Measurements from ENCODE around the gene MED10.
"Not testable (repeated sequence)": the region's sequence is repeated elsewhere in the genome, so short reads cannot be mapped to it uniquely, and the experiment has no call there.

DNA sequence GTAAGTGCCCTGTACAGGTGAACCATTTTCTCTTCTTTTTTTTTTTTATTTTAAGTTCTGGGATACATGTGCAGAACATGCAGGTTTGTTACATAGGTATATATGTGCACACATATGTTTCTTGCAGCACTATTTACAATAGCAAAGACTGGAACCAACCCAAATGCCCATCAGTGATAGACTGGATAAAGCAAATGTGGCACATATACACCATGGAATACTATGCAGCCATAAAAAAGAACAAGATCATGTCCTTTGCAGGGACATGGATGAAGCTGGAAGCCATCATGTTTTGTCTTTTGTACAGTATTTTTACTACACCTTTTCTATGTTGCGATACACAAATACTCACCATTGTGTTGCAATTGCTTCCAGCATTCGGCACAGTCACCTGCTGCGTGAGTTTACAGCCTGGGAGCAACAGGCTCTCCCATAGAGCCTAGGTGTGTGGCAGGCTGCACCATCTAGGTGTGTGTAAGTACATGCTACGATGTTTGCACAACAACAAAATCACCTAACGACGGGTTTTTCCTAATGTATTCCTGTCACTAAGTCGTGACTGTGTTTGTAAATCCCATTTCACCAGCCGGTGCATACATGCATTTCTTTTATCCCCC lies 20.4 kb downstream of the MED10 start:
- not testable (repeated sequence) for TF ChIP-seq POLR2A (IDR thresholded peaks at IDR 0.05)
- TF ChIP-seq, protein P1, sequence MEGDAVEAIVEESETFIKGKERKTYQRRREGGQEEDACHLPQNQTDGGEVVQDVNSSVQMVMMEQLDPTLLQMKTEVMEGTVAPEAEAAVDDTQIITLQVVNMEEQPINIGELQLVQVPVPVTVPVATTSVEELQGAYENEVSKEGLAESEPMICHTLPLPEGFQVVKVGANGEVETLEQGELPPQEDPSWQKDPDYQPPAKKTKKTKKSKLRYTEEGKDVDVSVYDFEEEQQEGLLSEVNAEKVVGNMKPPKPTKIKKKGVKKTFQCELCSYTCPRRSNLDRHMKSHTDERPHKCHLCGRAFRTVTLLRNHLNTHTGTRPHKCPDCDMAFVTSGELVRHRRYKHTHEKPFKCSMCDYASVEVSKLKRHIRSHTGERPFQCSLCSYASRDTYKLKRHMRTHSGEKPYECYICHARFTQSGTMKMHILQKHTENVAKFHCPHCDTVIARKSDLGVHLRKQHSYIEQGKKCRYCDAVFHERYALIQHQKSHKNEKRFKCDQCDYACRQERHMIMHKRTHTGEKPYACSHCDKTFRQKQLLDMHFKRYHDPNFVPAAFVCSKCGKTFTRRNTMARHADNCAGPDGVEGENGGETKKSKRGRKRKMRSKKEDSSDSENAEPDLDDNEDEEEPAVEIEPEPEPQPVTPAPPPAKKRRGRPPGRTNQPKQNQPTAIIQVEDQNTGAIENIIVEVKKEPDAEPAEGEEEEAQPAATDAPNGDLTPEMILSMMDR (IDR thresholded peaks at IDR 0.05), result not testable (repeated sequence)
